ENCODE measurements around the gene MSI2. TPM values are rescaled to one million over a fixed set of nuclear protein-coding genes. Genes with fewer than 3 reads are reported as not detected.

MSI2 gene
- total RNA-seq, 2 donors from 2014 or later: 23.2 to 30.9 TPM

DNA sequence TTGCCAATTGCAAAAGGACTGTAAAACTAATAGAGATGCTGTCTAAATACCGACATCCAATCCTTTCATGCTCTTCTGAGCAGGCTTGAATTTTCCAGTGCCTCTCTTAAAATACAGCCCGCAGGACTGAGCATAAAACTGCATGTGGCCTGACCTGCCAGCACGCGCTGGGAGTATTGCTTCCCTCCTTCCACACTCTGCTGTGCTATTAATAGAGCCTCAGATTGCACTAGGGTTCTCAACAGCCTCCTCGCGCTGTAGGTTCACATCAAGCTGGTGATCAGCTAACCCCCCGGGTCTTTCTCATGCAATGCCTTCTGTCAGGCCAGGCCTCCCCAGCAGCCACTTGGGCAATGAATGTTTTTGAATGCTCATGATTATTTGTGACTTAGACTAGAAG is 14.2 kb upstream of the MSI2 start:
- intact Hi-C loops (cut with DNase I): loop anchor here (10.0 kb wide), 2 partner anchors 433 to 503 kb away; partner anchors contain the start of gene CCDC182 (in 1 of the 2)
- DNase-seq (ENCODE audit: low spot score): no peak

DNA sequence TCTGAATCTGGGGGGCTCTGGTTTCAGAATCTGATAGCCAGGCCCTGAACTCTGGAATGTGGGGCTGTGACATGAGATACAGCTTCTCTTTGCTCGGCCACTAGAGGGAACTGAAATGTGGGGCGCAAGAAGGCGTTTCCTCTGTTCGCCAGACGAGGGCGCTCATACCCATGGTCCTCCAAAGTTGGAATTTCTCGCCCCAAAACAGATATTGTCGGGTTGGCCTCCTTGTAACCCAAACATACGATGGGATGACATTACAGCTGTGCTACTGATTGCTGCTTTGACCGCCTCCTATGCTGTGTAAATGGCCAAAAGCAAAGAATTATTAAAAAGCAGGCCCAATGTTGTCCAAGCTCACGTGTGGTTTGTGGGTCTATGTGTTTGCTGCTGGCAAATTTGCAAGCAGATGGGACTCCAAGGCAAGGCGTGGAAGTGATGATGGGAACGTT is 13.1 kb upstream of the MSI2 start:
- DNase-seq (ENCODE audit: low spot score): peak; percentile 90
- intact Hi-C loops (cut with DNase I): loop anchor here (10.0 kb wide), 2 partner anchors 432 to 502 kb away; partner anchors contain the start of gene CCDC182 (in 1 of the 2)

DNA sequence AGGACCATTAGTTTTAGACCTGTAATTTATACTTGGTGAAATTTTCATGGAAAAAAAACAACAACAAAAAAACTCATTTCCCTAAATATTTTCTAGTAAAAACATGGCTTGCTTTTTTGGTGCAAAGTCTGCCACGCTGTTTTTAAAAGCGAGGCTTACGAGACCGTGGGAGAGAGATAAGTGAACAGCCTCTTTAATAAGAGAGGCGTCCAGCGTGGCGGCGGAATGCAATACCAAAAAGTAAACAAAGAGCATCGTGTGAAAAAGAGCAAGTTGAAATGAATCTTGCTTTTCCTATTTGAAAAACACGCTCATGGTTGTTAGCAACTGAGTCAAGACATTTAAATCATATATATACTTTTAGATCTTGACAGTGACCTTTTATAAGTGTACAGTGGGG is 10.5 kb upstream of the MSI2 start:
- intact Hi-C loops (cut with DNase I): loop anchor here (10.0 kb wide), 2 partner anchors 429 to 499 kb away; partner anchors contain the start of gene CCDC182 (in 1 of the 2)
- DNase-seq (ENCODE audit: low spot score): no peak

DNA sequence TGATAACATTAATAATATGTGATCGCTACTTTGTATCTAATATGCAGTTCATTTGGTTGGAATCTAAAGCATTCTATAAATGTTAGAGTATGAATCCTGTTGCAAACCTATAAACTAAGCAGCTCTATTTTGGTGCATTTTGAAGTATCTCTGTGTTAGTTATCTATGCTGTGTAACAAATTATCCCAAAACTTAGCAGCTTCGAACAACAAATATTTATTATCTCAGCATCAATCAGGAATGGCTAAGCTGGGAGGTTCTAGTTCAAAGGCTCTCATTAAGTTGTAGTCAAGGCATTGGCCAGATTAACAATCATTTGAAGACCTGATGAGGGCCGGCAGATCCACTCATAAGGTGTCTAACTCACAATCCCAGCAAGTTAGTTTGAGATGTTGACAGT is 10.1 kb upstream of the MSI2 start:
- intact Hi-C loops (cut with DNase I): loop anchor here (10.0 kb wide), 2 partner anchors 429 to 499 kb away; partner anchors contain the start of gene CCDC182 (in 1 of the 2)

DNA sequence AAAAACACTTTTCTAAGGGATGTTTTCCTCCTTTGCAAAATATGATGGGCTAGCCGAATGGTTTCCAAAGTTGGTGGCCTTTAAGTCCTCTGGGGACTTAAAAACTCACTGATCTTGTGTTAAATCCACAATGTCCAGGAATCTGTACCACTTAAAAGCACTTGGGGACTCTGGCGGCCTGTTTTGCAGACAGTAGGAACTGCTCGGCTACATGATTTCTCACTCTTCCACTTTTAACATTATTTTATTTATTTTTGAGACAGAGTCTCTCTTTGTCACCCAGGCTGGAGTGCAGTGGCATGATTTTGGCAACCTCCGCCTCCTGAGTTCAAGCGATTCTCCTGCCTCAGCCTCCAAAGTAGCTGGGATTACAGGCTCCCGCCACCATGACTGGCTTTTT is 9.1 kb upstream of the MSI2 start:
- no peak for DNase-seq (ENCODE audit: low spot score)
- intact Hi-C loops (cut with DNase I): loop anchor here (10.0 kb wide), 2 partner anchors 428 to 498 kb away; partner anchors contain the start of gene CCDC182 (in 1 of the 2)

More for the DNA sequence above, 10.1 kb upstream of the MSI2 start:
- DNase-seq (ENCODE audit: low spot score): no peak

DNA sequence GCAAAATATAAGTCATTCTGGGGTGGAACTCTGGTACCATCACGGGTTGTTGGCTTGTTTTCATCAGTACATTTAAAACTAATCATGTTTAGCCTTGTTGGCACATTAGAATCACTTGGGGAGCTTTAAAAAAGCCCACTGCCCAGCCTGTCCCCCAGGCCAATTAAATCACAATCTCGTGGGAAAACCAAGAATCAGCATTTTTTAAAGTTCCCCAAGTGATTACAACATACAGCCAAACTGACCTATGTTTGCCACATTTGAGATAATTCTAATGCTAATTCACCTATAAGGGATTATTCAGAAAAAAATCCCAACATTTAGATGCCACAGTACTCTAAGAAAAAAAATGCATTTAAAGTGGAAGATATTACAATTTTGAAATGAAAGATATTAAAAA is 8.4 kb upstream of the MSI2 start:
- DNase-seq (ENCODE audit: low spot score): no peak
- intact Hi-C loops (cut with DNase I): loop anchor here (10.0 kb wide), 2 partner anchors 427 to 497 kb away; partner anchors contain the start of gene CCDC182 (in 1 of the 2)

DNA sequence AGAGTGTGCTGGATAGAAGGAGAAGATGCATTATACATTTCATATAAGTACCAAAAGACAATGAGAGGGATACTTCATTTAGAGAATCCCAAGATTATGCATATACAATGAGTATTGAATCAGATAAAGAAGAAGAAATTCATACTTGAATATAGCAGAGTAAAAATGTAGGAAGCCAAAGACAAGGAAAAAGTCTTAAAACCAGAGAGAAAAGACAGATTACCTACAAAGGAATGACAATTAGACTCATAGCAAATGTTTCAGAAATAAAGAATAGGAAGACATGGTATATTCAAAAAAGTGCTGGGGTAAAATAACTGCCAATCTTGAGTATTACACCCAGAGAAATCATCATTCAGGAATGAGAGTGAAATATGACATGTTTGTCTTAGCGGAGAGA is 6.8 kb upstream of the MSI2 start:
- intact Hi-C loops (cut with DNase I): loop anchor here (10.0 kb wide), 2 partner anchors 425 to 495 kb away; partner anchors contain the start of gene CCDC182 (in 1 of the 2)
- no peak for DNase-seq (ENCODE audit: low spot score)

DNA sequence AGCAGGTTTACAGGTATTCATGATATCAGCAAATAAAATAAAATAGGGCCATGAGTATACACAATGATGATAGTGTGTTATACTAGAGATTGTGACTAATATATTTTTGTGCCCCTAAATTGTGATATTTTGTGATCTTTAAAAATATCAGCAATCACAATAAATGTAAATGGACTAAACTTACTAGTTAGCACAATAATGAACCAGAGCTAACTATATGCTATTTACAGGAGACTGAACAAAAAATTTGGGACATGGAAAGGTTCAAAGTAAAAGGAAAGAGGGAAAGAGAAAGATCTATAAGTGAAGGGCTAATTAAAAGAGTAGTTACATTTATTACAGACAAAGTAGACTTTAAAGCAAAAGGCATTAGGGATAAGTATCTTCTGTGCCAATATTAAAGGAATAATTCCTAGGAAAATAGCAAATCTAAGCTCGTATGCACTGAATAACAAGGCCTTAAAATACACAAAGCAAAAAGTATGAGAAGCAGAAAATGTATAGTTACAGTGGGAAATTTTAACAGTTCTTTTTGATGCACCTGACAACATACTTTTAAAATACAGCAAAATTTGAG is 5.0 kb upstream of the MSI2 start:
- intact Hi-C loops (cut with DNase I): no loop called here
- no peak for DNase-seq (ENCODE audit: low spot score)

DNA sequence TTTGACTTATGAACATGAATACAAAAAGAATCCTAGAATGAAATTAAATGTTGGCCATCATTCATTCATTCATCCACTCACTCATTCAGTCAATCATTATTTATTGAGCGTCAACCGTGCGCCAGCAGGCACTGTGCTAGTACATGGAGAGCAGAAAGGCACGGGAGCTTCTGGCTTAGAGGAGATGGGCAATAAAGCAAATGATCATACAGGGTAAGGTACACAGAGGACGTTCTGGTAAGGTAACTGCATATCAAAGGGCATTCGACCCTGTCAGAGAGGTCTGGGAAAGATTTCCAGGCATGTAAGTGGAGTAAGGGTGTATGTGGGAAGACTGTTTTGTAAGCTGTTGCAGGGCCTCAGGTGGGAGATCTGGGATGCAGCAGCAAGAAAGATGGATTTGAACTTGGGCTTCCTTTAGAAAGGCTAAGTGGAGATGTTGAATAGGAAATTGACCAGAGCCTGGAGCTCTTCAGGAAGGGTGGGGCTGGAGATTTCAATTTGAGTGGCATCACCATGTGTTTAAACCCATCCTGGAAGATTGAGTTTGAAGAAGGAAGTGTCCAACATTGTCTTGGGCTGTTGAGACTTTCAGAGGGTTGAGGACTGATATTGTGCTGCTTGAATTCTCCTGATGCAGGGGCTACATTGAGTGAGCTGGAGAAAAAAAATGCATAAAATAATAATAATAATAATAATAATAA is 2.8 kb upstream of the MSI2 start:
- intact Hi-C loops (cut with DNase I): no loop called here

DNA sequence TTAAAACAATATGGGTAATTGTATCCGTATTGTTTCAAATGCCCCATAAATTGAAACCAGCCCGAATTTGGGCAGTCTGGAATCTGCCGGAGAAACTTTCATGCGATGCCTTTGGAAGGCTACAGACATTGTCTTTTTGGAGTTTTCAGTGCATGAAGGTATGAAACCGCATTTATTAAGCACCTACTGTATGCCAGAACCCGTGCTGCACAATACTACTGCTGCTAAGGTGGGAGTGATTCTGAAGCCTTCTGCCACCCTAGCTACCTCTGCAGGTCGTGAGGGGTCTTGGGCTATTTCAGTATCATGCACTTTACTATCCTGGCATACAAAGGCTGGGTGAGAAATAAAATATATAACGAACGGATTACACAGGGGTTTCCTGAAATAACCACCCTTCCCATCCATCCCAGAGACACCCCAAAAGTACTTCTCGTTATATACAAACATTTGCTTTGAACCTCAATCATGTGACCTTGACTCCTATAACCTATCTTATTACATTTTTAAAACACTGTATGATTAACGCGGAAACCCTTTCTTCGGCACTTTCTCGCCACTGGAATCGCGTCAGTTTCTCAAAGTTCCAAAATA is 1.0 kb upstream of the MSI2 start:
- DNase-seq (ENCODE audit: low spot score): no peak
- intact Hi-C loops (cut with DNase I): no loop called here

More for the DNA sequence above, 2.8 kb upstream of the MSI2 start:
- no peak for DNase-seq (ENCODE audit: low spot score)

DNA sequence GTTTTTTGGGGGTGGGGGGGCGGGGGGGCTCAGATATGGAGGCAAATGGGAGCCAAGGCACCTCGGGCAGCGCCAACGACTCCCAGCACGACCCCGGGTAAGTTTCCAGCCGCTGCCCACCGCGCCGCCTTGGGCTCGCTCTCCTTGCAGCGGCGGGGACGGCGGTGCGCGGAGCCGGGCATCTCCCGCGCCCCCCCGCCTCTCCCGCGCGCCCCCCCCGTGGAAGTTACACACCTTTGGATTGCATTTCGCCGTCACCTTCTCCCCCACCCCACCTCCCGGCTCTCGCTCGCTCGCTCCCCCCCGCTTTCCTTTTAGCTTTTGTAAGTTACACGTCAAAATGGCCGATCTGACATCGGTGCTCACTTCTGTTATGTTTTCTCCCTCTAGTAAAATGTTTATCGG is 387 bp downstream of the MSI2 start:
- DNase-seq (ENCODE audit: low spot score): no peak
- intact Hi-C loops (cut with DNase I): loop anchor here in 1 of 2 donors (2.0 kb wide), 1 partner anchor 48 kb away; no protein-coding TSS in a partner anchor

DNA sequence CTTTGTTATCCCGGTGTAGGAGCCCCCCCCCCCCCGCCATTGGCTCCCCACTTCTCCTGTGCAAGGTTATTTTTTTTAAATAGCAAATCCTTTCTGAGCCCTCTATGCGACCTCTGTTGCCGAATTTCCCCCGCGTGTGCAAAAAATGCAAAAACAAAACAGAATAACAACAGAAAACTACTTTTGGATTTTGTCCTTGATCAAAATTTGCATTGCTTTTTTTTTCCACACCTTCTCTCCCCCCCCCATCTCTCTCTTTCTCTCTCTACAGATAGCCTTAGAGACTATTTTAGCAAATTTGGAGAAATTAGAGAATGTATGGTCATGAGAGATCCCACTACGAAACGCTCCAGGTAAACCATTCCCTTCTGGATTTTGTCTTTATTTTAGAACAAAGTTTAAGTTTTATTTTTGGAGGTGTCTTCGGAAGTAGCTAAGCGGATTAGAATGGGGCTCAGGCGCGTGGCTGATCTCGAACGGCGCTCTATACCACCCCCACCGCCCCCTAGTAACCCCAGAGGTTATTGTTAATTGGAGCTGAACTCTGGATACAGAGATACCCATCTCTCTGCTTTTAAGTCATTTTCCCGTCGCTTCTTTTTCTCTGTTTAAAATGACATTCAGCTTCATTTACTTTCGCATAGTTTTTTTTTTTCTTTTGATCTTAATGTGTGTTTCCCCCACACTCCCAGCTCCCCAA is 1.0 kb downstream of the MSI2 start:
- intact Hi-C loops (cut with DNase I): loop anchor here in 1 of 2 donors (2.0 kb wide), 1 partner anchor 49 kb away; no protein-coding TSS in a partner anchor
- no peak for DNase-seq (ENCODE audit: low spot score)

DNA sequence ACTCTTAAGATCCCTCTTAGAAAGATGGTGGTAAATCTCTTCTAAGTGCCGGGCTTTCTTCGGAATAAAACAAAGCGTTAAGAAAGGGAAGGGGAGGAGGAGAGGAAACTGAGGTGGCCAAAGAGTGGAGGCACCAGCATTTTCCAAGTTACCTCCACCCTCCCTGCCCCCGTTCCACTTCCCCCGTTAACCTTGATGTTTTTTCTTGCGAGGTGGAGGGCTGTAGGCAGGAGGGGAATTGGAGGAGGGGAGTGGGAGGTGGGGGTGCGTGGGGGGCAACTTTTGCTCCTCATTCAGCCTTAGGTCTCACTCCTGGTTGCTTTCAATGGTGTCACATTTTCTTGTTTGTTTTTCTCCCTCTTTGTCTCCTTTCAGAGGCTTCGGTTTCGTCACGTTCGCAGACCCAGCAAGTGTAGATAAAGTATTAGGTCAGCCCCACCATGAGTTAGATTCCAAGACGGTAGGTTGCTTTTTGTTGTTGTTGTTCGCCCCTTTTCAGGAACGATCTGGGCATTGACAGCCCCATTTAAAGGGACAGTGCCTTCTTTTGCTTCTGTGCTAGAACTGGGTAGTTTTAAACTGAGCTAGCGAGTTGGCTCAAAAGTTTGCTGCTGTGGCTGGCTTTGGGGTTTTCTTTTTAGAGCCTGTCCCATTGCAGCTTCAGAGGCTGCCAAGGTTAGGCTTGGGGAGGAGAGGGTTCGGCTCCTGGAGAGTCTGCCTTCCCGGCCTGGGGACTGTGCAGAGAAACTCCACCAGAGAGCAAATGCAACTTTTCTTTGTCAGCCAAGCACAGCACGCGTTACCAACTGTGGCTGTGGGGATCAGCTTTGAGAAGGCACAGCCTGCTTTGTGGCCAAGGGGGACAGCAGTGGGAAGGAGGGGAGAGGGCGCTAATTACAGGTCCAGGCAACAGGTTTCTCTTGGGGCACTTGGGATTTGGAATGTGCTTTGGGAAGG is 1.9 kb downstream of the MSI2 start:
- intact Hi-C loops (cut with DNase I): loop anchor here in 1 of 2 donors (2.0 kb wide), 1 partner anchor 49 kb away; no protein-coding TSS in a partner anchor
- DNase-seq (ENCODE audit: low spot score): no peak

DNA sequence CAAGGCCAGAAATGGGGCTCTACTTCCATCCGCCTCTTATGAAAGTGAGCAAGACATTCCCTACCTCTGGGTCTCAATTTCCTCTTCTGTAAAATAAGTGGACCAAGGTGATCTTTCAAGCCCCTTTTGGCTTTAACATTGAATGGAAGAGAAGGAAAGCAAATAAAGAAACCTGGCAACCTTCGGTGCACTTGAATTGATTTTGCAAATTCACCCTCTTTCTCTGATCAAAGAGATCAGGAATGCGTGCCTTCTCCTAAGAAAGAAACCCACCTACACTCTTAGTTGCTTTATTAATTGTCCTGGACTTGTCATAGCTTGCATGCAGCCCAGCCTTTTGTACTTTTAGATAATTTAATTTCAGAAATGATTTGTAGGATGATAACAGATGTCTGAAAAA is 3.0 kb downstream of the MSI2 start:
- DNase-seq (ENCODE audit: low spot score): no peak
- intact Hi-C loops (cut with DNase I): no loop called here

DNA sequence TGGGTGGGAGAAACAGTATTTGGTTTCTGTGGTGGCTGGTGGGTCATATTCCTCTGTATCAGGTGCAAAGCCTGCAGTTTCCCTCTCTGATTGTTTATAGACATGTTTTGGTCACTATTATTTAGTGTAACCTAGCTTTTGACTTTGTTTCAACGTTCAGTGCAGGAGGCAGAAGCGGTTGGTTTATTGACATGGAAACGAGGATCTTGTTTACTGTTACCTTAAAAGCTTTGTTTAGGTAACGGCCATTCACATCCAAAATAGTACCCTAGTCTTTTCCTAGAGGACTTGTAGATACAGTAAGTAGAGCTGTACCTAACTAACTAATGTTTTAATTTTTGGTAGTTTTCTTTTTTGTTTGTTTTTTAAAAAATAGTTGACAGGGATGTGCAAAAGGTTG is 3.5 kb downstream of the MSI2 start:
- intact Hi-C loops (cut with DNase I): no loop called here
- DNase-seq (ENCODE audit: low spot score): no peak

DNA sequence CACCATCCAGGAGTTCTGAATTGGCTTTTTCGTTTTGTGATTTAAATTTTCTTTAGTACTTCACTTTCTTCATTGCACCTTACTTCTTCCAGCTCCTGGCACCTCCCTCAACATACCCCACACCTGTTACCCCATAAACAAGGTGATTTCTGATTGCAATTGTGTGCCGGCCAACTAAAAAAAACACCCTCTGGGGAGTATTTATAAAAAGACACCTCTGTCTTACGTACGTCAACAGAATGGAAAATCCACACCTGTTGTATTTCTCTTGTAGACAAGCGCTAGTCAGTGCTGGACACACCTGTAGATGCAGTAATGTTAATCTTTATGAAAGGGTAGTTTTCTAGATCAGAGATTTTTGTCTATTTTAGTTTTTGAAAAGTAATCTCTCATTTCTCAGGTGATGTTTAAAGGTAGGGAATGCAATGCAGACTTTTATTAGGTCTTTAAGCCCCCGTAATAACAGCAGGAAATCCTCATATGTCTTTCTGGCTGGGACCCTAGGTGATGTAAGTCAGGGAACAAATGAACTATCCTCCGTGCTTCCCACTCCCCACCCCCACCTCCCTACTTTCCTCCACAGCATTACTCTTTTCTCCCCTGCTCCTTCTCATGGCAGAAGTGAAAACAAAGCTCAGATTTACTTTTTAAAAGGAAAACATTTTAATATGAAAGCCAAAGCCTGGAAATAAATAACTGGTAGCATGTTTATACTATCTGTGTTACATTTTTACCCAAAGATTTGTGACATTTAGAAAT is 4.2 kb downstream of the MSI2 start:
- no peak for DNase-seq (ENCODE audit: low spot score)
- intact Hi-C loops (cut with DNase I): no loop called here

DNA sequence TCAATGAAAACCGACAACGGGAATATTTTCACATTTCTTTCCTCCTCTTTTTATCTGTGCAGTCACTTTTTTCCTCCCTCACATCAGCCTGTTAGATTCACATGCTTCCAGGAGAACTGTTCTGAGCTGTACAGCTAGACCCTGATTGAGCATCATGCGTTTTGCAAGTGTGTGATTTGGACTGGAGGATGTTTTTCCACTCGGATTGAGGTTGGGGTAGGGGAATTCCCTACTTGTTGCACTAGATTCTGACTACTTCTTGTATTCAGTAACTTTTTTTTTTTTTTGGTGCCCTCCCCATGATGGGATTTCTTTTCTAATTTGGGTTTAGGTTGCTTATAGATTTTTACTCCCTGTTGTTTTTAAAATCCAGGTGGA is 4.8 kb downstream of the MSI2 start:
- no peak for DNase-seq (ENCODE audit: low spot score)
- intact Hi-C loops (cut with DNase I): no loop called here

DNA sequence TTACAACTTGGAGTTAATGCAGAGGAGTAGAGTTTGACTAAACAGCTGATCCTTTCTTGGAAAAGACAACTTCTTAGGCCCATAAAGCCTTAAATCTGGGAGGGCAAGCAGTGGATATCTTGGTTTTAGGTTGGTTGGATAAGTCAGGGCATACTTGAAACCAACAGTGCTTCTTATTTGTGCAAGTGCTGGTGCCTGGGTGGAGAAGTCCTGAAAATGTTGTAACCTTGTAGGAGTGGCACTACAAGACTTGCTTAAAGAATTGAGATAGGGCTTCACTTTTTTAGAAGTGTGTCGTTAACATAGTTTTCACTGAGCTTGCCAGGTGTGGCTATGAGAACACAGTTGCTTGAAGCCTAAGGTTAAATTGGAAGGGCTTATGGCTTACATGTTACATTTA is 6.2 kb downstream of the MSI2 start:
- no peak for DNase-seq (ENCODE audit: low spot score)
- intact Hi-C loops (cut with DNase I): no loop called here
